GM21576 (cell line): ENCODE results near the gene EHD1.

ENCODE experiments used
- ATAC-seq: cut with Tn5 transposase; IDR thresholded peaks from one replicate; pipeline ENCODE4 v1.9.1; 2021; ENCODE audit warnings: mild to moderate bottlenecking, moderate library complexity; ENCODE audit not compliant: unreplicated experiment

Gene EHD1

GRCh38 chr11:64875369-64876228 lies 2.8 kb downstream of the EHD1 start:
- ATAC-seq, result no peak

- ATAC-seq, result no peak
These were observed 3.8 kb downstream of the EHD1 start for GRCh38 chr11:64874308-64875240.

GRCh38 chr11:64872790-64873488 lies 5.5 kb downstream of the EHD1 start:
- no peak for ATAC-seq

DNA sequence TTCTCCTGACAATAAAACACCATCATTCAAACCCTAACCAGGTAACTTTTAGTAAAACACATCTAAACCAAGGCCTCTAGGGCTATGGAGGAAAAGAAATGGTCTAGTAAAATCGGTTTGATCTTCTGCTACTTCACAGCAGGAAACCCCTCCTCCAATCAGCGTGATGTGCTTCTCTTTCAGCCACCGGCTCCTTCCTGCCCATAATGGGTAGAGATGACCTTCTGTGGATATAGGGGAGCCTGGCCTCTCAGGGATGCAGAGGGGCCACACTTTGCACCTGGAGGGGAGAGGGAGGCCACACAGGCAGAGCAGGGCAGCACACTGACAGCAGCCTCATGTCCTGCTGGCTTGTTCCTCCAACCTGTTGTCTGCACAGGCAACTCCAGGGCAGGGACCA lies 6.9 kb downstream of the EHD1 start:
- no peak for ATAC-seq

- no peak for ATAC-seq
These were observed 7.4 kb downstream of the EHD1 start for GRCh38 chr11:64870893-64871466.

DNA sequence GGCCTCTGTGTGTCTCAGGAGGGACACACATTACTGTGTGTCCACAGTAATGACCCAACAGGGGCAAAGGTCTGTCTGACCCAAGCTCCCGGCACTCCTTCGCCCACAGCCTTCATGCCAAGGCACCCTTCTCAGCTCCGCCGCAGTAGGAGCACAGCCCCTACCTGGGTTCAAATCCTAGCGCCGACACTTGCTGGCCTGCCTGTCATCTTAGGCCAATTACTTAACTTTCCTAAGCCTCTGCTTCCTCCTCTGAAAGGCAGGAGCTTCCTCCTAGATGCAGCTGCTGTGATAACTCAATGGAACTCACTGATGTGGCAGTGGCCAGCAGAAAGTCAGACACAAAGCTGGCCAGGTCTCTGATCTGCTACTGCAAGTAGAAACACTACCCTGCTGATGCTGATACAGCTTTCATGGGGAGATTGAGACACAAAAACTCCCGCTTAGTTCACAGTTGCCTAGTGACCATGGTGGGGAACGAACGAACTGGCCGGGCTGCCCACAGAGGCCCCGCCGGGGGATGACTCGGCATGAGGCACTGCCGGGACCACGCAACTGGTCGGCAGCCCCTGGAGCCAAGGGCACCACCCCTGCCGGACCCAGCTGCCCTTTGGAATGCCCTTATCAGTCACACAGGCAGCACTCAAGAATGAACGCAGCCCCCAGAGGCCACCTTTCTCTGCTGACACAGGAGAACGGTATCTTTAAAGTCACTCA lies 8.1 kb downstream of the EHD1 start:
- no peak for ATAC-seq

DNA sequence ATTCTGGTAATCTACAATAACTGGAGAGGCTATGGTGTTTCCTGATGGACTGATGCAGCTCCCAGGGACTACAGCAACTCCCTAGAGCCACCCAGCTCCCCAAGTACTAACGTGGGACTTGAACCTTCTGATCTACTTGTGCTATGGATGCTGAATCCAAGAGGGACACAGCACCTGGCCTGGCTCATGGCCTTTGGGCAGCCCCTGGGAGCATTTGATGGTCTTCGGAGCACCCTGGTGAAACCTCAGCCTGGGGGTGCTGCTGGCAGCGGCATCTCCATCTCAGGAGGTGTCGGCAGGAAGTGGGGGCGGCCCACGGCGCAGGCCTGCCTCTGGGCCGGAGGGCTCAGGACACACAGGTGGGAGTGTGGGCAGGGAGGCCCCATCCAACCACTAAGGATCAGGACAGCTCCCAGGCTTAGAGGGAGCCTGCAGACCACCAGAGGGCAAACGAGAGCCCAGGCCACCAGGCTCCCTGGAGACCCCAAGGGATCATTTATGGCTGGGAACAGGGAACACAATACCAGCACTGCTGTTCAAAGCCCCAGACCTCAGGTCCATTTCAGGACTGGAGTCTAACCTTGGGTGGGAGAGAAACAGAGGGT lies 8.7 kb downstream of the EHD1 start:
- no peak for ATAC-seq

GRCh38 chr11:64868904-64869570 lies 9.4 kb downstream of the EHD1 start:
- no peak for ATAC-seq

- ATAC-seq, result no peak
These were observed 10.5 kb downstream of the EHD1 start for GRCh38 chr11:64867748-64868462.

- ATAC-seq, result no peak
These were observed 12.3 kb downstream of the EHD1 start for GRCh38 chr11:64866173-64866491.

DNA sequence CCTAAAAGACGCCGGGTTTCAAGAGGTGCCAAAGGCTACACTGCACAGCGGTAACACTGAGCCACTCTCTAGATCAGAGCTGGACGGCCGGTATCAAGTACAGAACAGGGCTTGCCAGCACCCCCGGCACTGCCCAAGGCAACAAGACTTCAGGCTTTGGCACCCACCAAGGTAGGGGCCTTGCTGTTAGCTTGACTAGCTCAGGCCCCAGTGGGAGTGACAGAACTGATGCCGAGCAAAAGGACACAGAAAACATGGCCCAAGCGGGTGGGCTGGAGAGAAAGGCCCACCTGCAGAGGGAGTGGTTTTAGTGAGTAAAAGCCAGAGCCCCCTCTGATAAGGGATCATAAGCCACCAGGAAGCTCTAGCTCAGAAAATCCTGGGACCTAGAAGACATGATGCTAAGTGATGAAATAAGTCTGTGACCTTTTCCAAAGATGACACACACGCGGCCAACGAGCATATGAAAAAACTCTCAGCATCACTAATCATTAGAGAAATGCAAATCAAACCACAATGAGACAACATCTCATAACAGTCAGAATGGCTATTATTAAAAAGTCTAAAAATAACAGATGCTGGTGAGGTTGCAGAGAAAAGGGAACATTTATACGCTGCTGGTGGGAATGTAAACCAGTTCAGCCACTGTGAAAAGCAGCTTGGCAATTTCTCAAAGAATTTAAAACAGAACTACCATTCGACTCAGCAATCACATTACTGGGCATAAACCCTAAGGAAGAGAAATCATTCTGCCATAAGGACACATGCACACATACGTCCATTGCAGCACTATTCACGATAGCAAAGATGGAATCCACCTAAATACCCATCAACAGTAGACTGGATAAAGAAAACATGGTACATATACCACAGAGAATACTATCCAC lies 12.9 kb downstream of the EHD1 start:
- ATAC-seq, result no peak

GRCh38 chr11:64864473-64865285 lies 13.7 kb downstream of the EHD1 start:
- no peak for ATAC-seq

- ATAC-seq, result no peak
These were observed 14.3 kb downstream of the EHD1 start for GRCh38 chr11:64864135-64864472.

DNA sequence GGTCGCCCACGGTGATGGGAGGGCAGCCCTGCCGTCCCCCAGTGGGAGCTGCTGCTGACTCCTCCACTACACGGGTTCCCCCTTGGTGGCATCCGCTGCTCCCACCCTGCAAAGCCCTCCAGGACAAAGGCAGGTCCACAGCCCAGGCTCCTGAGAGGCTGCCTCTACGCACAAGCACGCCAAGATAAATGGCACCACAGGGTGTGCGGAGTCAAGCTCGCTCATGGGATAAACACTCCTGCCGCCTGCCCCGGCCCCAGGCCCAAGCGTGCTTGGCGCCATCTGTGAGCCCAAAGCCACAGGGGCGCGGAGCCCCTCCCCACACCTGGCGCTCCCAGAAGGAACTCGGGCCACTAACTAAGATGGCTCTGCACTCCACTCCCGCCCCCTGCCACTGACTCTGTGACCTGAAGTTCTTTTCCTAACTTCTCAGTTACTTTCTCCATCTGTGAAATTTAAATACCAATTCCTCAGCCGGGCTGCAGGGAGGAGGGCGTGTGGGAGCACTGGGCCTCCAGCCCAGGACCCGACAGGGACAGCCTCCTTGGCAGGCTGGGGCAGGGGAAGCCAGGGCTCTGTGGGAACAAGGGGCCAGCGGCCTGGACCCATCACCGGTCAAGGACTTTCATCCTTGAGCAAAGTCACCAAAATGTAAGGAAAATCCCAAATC lies 14.9 kb downstream of the EHD1 start:
- ATAC-seq, result no peak

- ATAC-seq, result no peak
These were observed 15.4 kb downstream of the EHD1 start for GRCh38 chr11:64862987-64863390.

- ATAC-seq, result no peak
These were observed 17.0 kb downstream of the EHD1 start for GRCh38 chr11:64861227-64861975.
